Measurements from ENCODE around the gene B4GALNT3. TPM values are rescaled to one million over a fixed set of nuclear protein-coding genes. Genes with fewer than 3 reads are reported as not detected.

Gene B4GALNT3
- total RNA-seq, 1 donor from 2014 or later, result 8.2 TPM

DNA sequence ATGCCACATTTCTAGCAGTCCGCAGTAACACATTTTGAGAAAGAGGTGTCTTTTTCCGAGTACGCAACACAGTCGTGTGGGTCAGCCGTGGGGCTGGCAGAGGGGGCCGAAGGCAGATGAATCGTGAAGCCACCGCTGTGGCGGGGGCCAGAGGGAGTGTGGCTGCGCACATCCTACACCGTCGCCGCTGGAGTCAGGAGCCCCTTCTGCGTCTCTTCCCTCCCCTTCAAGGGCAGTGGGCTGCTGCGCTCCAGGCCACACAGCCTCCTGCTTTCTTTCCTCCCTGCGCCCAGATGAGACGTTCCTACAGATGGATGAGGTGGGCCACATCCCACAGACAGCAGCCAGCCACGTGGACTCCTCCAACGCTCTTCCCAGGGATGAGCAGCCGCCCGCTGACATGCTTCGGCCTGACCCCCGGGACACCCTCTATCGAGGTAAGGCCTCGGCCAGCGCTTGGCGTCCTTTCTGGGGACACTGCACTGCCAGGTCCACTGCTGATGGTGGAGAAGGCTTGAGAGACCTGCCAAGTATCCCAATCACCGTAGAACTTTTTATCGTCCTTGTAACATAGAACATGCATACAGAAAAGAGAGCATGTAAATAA lies 89.8 kb downstream of the B4GALNT3 start:
- no peak for DNase-seq (ENCODE audit: low read depth)
- H3K4me3 ChIP-seq (ENCODE audit: low read depth, low read length), result no peak overlapping the region
- no peaks in the 10 kb centered on the region for H3K36me3 ChIP-seq (ENCODE audit: control insufficient read depth, insufficient read depth, low read length)

DNA sequence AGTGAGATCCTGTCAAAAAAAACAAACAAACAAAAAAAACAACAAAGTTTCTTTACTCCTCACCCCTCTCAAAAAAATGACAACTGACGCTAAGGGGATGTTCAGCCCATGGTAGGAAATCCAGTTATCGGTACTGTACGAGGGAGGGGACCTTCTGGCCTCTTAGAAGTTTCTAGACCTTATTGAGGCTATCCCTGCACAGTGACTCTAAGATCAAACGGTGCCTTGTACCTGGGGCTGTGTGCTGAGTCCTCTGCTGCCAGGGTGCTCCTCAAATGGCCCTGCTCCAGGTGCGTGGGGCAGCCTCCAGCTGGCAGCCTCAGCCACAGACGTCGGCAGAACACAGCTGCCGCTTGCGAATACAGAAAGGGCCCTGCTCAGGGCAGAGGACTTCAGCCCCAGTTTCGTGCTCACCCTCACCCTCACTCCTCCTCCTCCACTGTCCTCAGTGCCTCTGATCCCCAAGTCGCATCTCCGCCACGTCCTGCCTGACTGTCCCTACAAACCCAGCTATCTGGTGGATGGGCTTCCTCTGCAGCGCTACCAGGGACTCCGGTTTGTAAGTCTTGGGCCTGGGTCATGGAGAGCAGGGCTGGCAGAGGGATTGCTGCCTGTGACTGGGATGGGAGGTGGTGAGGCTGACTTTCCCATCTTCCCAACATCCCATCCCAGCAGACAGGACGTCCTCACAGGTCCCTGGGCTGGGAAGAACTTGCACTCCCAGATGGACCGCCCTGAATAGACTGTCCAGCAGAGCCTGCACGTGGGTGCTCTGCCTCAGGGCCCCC lies 90.9 kb downstream of the B4GALNT3 start:
- TF ChIP-seq, protein P1, sequence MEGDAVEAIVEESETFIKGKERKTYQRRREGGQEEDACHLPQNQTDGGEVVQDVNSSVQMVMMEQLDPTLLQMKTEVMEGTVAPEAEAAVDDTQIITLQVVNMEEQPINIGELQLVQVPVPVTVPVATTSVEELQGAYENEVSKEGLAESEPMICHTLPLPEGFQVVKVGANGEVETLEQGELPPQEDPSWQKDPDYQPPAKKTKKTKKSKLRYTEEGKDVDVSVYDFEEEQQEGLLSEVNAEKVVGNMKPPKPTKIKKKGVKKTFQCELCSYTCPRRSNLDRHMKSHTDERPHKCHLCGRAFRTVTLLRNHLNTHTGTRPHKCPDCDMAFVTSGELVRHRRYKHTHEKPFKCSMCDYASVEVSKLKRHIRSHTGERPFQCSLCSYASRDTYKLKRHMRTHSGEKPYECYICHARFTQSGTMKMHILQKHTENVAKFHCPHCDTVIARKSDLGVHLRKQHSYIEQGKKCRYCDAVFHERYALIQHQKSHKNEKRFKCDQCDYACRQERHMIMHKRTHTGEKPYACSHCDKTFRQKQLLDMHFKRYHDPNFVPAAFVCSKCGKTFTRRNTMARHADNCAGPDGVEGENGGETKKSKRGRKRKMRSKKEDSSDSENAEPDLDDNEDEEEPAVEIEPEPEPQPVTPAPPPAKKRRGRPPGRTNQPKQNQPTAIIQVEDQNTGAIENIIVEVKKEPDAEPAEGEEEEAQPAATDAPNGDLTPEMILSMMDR (IDR thresholded peaks at IDR 0.05; ENCODE audit: insufficient read depth, low read length, severe bottlenecking), result no peak
- Histone ChIP-seq H3K4me3 (ENCODE audit: low read depth, low read length) (no peak overlapping the region), H3K36me3 (ENCODE audit: control insufficient read depth, insufficient read depth, low read length) (no peaks in the 10 kb centered on the region), H3K27me3 (ENCODE audit: control insufficient read depth, insufficient read depth, low read length) (no peaks in the 10 kb centered on the region)
- DNase-seq (ENCODE audit: low read depth) (no peak), FAIRE-seq (no peak)

More for the DNA sequence above, 89.8 kb downstream of the B4GALNT3 start:
- TF ChIP-seq, protein P1 (IDR thresholded peaks at IDR 0.05; ENCODE audit: insufficient read depth, low read length, severe bottlenecking), result no peak
- no peaks in the 10 kb centered on the region for H3K27me3 ChIP-seq (ENCODE audit: control insufficient read depth, insufficient read depth, low read length)
- no peak for FAIRE-seq

DNA sequence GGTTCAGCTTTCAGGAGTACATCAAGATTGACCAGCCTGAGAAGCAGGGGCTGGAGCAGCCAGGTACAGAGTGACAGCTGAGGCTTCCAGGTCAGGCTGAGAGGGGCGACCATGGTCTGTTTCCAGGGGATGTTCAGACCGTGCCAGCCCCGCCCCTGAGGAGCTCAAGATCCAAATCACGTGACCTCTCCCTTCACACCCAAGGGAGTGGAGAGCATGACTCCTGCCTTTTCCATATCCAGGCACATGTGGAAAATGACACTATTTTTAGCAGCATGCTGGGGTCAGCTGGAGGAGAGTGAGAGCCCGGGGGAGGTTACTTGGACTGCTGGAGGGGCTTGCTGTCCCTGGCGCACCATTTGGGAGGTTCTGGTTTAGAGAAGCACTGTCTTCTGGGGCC lies 92.7 kb downstream of the B4GALNT3 start:
- TF ChIP-seq, protein P1 (IDR thresholded peaks at IDR 0.05; ENCODE audit: insufficient read depth, low read length, severe bottlenecking), result no peak
- H3K4me3 ChIP-seq (ENCODE audit: low read depth, low read length), result no peak overlapping the region
- no peaks in the 10 kb centered on the region for H3K27me3 ChIP-seq (ENCODE audit: control insufficient read depth, insufficient read depth, low read length)
- FAIRE-seq (no peak), DNase-seq (ENCODE audit: low read depth) (no peak)
- H3K36me3 ChIP-seq (ENCODE audit: control insufficient read depth, insufficient read depth, low read length), result no peaks in the 10 kb centered on the region

DNA sequence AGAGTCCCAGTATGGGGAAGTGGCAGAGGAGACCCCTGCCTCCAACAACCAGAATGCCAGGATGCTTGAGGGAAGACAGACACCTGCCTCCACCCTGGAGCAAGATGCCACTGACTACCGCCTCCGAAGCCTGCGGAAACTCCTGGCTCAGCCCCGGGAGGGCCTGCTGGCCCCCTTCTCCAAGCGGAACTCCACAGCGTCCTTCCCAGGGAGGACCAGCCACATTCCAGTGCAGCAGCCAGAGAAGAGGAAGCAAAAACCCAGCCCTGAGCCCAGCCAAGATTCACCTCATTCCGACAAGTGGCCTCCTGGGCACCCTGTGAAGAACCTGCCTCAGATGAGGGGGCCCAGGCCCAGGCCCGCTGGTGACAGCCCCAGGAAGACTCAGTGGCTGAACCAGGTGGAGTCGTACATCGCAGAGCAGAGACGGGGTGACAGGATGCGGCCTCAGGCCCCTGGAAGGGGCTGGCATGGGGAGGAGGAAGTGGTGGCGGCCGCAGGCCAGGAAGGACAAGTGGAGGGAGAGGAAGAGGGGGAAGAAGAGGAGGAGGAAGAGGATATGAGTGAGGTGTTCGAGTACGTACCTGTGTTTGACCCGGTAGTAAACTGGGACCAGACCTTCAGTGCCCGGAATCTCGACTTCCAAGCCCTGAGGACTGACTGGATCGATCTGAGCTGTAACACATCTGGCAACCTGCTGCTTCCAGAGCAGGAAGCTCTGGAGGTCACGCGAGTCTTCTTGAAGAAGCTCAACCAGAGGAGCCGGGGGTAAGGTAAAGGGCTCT lies 93.7 kb downstream of the B4GALNT3 start:
- FAIRE-seq (no peak), DNase-seq (ENCODE audit: low read depth) (no peak)
- TF ChIP-seq, protein P1 (IDR thresholded peaks at IDR 0.05; ENCODE audit: insufficient read depth, low read length, severe bottlenecking), result no peak
- no peaks in the 10 kb centered on the region for H3K27me3 ChIP-seq (ENCODE audit: control insufficient read depth, insufficient read depth, low read length)
- H3K4me3 ChIP-seq (ENCODE audit: low read depth, low read length), result no peak overlapping the region
- no peaks in the 10 kb centered on the region for H3K36me3 ChIP-seq (ENCODE audit: control insufficient read depth, insufficient read depth, low read length)

DNA sequence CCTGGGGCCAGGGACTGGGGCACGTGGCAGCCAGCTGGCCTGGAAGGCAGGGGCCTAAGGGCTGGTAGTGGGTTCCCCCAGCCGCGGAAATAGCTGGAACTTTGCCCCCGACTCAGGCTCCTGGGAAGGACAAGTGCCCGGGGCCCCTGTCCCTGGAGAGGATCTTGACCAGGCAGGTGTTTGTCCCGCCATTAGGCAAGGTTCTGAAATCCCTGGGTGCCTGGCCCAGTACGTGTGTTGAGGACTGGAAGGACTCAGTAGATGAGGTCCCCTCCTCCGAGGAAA lies 94.2 kb downstream of the B4GALNT3 start:
- DNase-seq (ENCODE audit: low read depth) (no peak), FAIRE-seq (no peak)
- TF ChIP-seq, protein P1 (IDR thresholded peaks at IDR 0.05; ENCODE audit: insufficient read depth, low read length, severe bottlenecking), result no peak
- H3K36me3 ChIP-seq (ENCODE audit: control insufficient read depth, insufficient read depth, low read length), result no peaks in the 10 kb centered on the region
- no peak overlapping the region for H3K4me3 ChIP-seq (ENCODE audit: low read depth, low read length)
- peaks cover 3% of the 10 kb centered on the region for H3K27me3 ChIP-seq (ENCODE audit: control insufficient read depth, insufficient read depth, low read length)
